ENCODE results near the gene XYLT1.

DNA sequence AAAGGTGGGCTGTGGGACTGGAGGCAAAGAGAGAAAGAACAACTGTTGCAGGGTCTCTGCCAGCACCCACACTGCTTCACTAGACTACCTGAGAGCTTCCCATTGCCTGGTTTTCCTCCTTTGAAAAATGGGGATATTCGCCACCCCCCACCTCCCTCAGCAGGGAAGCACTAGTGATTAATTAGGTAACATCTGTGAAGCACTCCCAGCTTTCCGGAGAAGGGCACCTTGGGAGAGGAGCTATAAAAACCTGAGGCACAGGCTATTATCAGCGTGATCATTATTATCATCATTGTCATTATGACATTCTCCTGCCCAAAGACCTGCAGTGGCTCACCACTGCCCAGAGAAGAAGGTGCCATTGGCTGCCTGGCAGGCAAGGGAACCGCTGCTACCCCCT, 83.5 kb downstream of the XYLT1 start:
- TF ChIP-seq POLR2A (IDR thresholded peaks at IDR 0.05; ENCODE audit: insufficient read depth in 1 of 2, low read depth in 2 of 2, low read length in 2 of 2) (no peak), ELF1 (CRISPR knock-in tag; IDR thresholded peaks at IDR 0.05) (no peak), YEATS2 (CRISPR knock-in tag; IDR thresholded peaks at IDR 0.05; ENCODE audit: borderline replicate concordance) (no peak), NFE2 (CRISPR knock-in tag; IDR thresholded peaks at IDR 0.05) (no peak), EZH2 (conservative IDR thresholded peaks at IDR 0.05; ENCODE audit: low read depth, low read length) (no peak), POLR2AphosphoS2 (IDR thresholded peaks at IDR 0.05; ENCODE audit: low read depth, low read length) (no peak), SAFB2 (CRISPR knock-in tag; IDR thresholded peaks at IDR 0.05; ENCODE audit: borderline replicate concordance, low read depth) (no peak)
- TF ChIP-seq, protein P1, sequence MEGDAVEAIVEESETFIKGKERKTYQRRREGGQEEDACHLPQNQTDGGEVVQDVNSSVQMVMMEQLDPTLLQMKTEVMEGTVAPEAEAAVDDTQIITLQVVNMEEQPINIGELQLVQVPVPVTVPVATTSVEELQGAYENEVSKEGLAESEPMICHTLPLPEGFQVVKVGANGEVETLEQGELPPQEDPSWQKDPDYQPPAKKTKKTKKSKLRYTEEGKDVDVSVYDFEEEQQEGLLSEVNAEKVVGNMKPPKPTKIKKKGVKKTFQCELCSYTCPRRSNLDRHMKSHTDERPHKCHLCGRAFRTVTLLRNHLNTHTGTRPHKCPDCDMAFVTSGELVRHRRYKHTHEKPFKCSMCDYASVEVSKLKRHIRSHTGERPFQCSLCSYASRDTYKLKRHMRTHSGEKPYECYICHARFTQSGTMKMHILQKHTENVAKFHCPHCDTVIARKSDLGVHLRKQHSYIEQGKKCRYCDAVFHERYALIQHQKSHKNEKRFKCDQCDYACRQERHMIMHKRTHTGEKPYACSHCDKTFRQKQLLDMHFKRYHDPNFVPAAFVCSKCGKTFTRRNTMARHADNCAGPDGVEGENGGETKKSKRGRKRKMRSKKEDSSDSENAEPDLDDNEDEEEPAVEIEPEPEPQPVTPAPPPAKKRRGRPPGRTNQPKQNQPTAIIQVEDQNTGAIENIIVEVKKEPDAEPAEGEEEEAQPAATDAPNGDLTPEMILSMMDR (CRISPR knock-in tag; IDR thresholded peaks at IDR 0.05), result no peak

Measured in HepG2 (cell line).